Fibroblast of villous mesenchyme (primary cell): Measurements from ENCODE around the gene ERMAP. TPM values are rescaled to one million over a fixed set of nuclear protein-coding genes. Genes with fewer than 3 reads are reported as not detected.

Source experiments
- DNase-seq: peaks from one replicate; pipeline ENCODE4 v3.0.0-alpha.2; 2010; ENCODE audit warnings: low read depth
- H3K4me3 ChIP-seq: 2 replicates; pipeline ENCODE4 v1.5.1; 2011; ENCODE audit warnings: low read depth, mild to moderate bottlenecking, low read length
- CTCF ChIP-seq: IDR thresholded peaks from 2 replicates; pipeline ENCODE4 v1.5.1; 2012; ENCODE audit warnings: low read depth, mild to moderate bottlenecking, low read length; ENCODE audit not compliant: insufficient read depth
- total RNA-seq: library from RNA; depleted of rRNA; stranded (reverse); fragments of >200 nt; gene quantifications from 2 replicates; pipeline ENCODE4 v1.2.3, GENCODE V29; 2012

The ERMAP gene
- total RNA-seq, 1 donor: 14.2 TPM

GRCh38 chr1:42832641-42833240 is 15.8 kb downstream of the ERMAP start:
- no peak overlapping the region for H3K4me3 ChIP-seq
- TF ChIP-seq CTCF: no peak
- no peak for DNase-seq

- DNase-seq: no peak
- TF ChIP-seq CTCF: no peak
- H3K4me3 ChIP-seq: no peak overlapping the region
Measured at GRCh38 chr1:42833981-42834380, 17.1 kb downstream of the ERMAP start.

- TF ChIP-seq CTCF: no peak
- DNase-seq: no peak
- H3K4me3 ChIP-seq: no peak overlapping the region
Measured at GRCh38 chr1:42834803-42835202, 17.9 kb downstream of the ERMAP start.

GRCh38 chr1:42835422-42835821 is 18.5 kb downstream of the ERMAP start:
- TF ChIP-seq CTCF: no peak
- H3K4me3 ChIP-seq: no peak overlapping the region
- DNase-seq: no peak

GRCh38 chr1:42837709-42838108 is 20.8 kb downstream of the ERMAP start:
- no peak for TF ChIP-seq CTCF
- DNase-seq: no peak
- no peak overlapping the region for H3K4me3 ChIP-seq

- H3K4me3 ChIP-seq: no peak overlapping the region
- DNase-seq: no peak
- no peak for TF ChIP-seq CTCF
Measured at GRCh38 chr1:42838482-42839190, 21.7 kb downstream of the ERMAP start.
